A549 treated with dexamethasone at 1 μM for 4 hours (cell line): ENCODE data around the gene OLFM3. TPM values are rescaled to one million over a fixed set of nuclear protein-coding genes. Genes with fewer than 3 reads are reported as not detected.

Experiments
- total RNA-seq: library from RNA; stranded (reverse); fragments of 200-300 nt; extraction: Qiagen RNA extraction; gene quantifications from 5 replicates; pipeline ENCODE4 v1.2.3, GENCODE V29; 2022

The OLFM3 gene
- not detected in 5 replicates for total RNA-seq

DNA sequence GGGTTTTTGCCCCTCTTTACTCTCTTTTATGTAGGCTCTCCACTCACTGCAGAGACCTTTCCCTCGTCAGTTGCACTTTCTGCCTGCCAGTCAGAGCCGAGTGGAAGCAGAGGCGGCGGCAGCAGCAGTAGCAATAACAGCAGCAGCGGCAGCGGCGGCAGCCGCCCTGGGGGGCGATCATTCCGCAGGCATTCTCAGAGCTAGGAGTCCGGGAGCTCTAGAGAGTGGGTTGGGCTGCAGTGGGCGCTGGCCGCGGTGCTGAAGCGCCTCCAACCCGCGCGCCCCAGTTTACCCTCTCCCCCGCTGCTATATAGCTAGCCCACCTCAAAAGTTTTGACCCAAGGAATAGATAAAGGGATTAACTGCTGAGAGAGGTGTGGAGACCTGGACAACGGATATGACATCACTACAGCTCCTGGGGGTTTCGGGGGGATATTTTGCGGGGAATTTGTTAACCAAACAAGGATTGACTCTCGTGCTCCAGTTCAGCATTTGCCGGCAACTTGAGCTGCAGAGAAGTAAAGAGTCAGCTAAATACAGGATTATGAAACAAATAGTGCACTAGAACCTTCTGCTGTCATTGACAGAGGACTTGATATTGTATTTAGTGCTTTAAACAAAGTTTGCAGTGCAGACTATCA, at the start of gene OLFM3:
TSS of gene OLFM3 (minus strand) at position 102 of the 641 bp plus-strand sequence.

